WTC11 (cell line): ENCODE measurements around the gene UNC13C.

Experiments used
- ETV6 ChIP-seq: sonication (generic); formaldehyde crosslinking; IDR thresholded peaks from 2 replicates; pipeline ENCODE4 v1.8.1; 2022; ENCODE audit warnings: mild to moderate bottlenecking, missing genetic modification reagents
- GRHL2 ChIP-seq: fragments of 250-450 bp; sonication (Bioruptor Pico); IDR thresholded peaks from 2 replicates; pipeline ENCODE4 v1.8.0; 2022; ENCODE audit warnings: mild to moderate bottlenecking, moderate library complexity; ENCODE audit not compliant: insufficient replicate concordance, severe bottlenecking
- KAT7 ChIP-seq: sonication (generic); formaldehyde crosslinking; IDR thresholded peaks from 2 replicates; pipeline ENCODE4 v1.8.1; 2023; ENCODE audit warnings: missing genetic modification reagents, mild to moderate bottlenecking, borderline replicate concordance
- NR2C2 ChIP-seq: sonication (generic); formaldehyde crosslinking; IDR thresholded peaks from 2 replicates; pipeline ENCODE4 v1.8.0; 2022; ENCODE audit warnings: mild to moderate bottlenecking, missing genetic modification reagents
- TCF7 ChIP-seq: sonication (generic); formaldehyde crosslinking; IDR thresholded peaks from 2 replicates; pipeline ENCODE4 v1.8.0; 2022; ENCODE audit warnings: mild to moderate bottlenecking, low read depth, missing genetic modification reagents, moderate library complexity
- TF ChIP-seq, protein P1 (sequence below): fragments of 200-600 bp; IDR thresholded peaks from 2 replicates; pipeline ENCODE4 v1.8.0; 2022; ENCODE audit warnings: antibody characterized with exemption
- TF ChIP-seq, protein P2 (sequence below): sonication (generic); formaldehyde crosslinking; conservative IDR thresholded peaks from 2 replicates; pipeline ENCODE4 v1.8.1; 2023; ENCODE audit warnings: mild to moderate bottlenecking, low read depth, missing genetic modification reagents, moderate library complexity
- TF ChIP-seq, protein P3 (sequence below): sonication (generic); formaldehyde crosslinking; IDR thresholded peaks from 2 replicates; pipeline ENCODE4 v1.8.1; 2023; ENCODE audit warnings: mild to moderate bottlenecking, moderate library complexity, missing genetic modification reagents

DNA sequence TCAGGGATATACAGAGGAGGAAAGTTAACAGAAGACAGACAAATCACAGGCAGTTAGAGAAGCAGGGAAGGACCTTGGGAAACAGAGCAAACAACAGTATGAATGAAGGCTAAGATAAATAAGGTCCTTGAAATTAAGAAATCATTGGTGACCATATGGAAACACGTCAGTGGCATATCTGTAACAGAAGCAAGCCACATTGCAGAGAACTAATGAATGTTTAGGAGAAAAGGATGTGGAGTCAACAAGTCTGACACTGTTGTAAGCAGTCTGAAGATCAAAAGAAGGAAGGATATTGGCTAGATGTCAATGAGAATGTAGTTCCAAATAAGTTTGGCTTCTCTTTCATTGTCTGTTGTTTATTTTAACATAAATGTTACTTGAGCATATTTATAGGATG is 542.4 kb downstream of the UNC13C start:
- TF ChIP-seq TCF7 (CRISPR knock-in tag), result no peak
- TF ChIP-seq, protein P1, sequence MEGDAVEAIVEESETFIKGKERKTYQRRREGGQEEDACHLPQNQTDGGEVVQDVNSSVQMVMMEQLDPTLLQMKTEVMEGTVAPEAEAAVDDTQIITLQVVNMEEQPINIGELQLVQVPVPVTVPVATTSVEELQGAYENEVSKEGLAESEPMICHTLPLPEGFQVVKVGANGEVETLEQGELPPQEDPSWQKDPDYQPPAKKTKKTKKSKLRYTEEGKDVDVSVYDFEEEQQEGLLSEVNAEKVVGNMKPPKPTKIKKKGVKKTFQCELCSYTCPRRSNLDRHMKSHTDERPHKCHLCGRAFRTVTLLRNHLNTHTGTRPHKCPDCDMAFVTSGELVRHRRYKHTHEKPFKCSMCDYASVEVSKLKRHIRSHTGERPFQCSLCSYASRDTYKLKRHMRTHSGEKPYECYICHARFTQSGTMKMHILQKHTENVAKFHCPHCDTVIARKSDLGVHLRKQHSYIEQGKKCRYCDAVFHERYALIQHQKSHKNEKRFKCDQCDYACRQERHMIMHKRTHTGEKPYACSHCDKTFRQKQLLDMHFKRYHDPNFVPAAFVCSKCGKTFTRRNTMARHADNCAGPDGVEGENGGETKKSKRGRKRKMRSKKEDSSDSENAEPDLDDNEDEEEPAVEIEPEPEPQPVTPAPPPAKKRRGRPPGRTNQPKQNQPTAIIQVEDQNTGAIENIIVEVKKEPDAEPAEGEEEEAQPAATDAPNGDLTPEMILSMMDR, result no peak
- TF ChIP-seq KAT7 (CRISPR knock-in tag), result no peak
- TF ChIP-seq, protein P2, sequence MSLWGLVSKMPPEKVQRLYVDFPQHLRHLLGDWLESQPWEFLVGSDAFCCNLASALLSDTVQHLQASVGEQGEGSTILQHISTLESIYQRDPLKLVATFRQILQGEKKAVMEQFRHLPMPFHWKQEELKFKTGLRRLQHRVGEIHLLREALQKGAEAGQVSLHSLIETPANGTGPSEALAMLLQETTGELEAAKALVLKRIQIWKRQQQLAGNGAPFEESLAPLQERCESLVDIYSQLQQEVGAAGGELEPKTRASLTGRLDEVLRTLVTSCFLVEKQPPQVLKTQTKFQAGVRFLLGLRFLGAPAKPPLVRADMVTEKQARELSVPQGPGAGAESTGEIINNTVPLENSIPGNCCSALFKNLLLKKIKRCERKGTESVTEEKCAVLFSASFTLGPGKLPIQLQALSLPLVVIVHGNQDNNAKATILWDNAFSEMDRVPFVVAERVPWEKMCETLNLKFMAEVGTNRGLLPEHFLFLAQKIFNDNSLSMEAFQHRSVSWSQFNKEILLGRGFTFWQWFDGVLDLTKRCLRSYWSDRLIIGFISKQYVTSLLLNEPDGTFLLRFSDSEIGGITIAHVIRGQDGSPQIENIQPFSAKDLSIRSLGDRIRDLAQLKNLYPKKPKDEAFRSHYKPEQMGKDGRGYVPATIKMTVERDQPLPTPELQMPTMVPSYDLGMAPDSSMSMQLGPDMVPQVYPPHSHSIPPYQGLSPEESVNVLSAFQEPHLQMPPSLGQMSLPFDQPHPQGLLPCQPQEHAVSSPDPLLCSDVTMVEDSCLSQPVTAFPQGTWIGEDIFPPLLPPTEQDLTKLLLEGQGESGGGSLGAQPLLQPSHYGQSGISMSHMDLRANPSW (CRISPR knock-in tag), result no peak
- TF ChIP-seq, protein P3, sequence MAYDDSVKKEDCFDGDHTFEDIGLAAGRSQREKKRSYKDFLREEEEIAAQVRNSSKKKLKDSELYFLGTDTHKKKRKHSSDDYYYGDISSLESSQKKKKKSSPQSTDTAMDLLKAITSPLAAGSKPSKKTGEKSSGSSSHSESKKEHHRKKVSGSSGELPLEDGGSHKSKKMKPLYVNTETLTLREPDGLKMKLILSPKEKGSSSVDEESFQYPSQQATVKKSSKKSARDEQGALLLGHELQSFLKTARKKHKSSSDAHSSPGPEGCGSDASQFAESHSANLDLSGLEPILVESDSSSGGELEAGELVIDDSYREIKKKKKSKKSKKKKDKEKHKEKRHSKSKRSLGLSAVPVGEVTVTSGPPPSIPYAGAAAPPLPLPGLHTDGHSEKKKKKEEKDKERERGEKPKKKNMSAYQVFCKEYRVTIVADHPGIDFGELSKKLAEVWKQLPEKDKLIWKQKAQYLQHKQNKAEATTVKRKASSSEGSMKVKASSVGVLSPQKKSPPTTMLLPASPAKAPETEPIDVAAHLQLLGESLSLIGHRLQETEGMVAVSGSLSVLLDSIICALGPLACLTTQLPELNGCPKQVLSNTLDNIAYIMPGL (CRISPR knock-in tag), result no peak
- TF ChIP-seq GRHL2 (CRISPR knock-in tag), result no peak
- TF ChIP-seq ETV6 (CRISPR knock-in tag), result no peak
- no peak for TF ChIP-seq NR2C2 (CRISPR knock-in tag)
